ENCODE data around the gene ZXDC.

ZXDC gene

DNA sequence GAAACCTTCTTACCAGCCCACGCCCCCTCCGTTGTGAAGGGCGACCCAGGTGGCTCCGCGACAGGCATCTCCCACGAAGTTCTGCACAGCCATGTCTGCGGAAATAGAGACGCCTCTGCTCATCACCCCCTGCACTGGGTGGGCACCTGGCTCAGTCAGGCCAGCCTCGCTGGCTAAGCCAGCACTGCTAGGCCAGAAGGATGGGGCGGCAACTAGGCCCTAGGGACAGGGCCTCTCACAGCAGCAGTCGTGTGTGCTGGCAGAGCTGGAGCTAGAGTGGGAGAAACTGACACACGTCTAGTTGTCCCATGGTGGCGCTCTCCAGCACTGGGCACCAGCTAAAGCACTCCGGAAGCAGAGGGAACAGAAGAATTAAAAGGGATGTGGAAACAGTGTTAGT, 12.5 kb upstream of the ZXDC start:
- Mint-ChIP-seq H3K4me3 (no peak overlapping the region), H3K27me3 (no peaks in the 10 kb centered on the region), H3K27ac (no peak overlapping the region), H3K9me3 (no peaks in the 10 kb centered on the region), H3K4me1 (ENCODE audit: low read depth) (peaks cover 11% of the 10 kb centered on the region), H3K36me3 (ENCODE audit: low read depth) (no peaks in the 10 kb centered on the region)
- no peak for DNase-seq

DNA sequence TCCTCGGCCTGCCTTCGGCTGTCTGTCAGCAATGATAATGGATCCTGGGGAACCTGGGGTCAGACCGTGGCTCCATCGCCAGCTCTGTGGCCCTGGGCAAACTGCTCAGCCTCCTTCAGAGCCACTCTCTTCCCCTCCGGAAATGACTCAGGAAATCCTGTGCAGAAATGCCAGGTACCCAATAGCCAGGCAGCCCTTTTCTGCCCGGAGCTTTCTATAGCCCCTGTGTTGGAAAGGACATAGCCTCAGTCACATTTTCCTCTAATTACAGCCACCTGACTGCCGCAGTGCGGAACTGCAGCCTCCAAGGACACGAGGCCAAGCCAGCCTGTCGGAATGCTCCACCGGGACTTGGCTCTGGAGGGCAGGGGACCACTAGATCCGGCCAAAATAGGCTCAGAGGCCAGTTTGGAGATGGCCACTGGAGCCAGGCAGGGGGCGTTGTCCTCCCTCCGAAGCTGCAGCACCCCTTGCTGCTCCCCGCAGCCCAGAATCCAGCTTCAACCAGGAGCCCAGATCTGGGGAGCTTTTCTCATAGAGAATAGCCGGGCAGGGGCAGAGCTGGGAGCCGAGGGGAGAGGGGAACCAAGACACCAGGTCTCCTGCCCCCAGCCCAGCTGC, 11.6 kb upstream of the ZXDC start:
- Mint-ChIP-seq H3K36me3 (ENCODE audit: low read depth) (no peaks in the 10 kb centered on the region), H3K27ac (peak overlapping the region; percentile 82), H3K9me3 (no peaks in the 10 kb centered on the region), H3K4me1 (ENCODE audit: low read depth) (peaks cover 11% of the 10 kb centered on the region), H3K4me3 (no peak overlapping the region), H3K27me3 (no peaks in the 10 kb centered on the region)
- DNase-seq = no peak

DNA sequence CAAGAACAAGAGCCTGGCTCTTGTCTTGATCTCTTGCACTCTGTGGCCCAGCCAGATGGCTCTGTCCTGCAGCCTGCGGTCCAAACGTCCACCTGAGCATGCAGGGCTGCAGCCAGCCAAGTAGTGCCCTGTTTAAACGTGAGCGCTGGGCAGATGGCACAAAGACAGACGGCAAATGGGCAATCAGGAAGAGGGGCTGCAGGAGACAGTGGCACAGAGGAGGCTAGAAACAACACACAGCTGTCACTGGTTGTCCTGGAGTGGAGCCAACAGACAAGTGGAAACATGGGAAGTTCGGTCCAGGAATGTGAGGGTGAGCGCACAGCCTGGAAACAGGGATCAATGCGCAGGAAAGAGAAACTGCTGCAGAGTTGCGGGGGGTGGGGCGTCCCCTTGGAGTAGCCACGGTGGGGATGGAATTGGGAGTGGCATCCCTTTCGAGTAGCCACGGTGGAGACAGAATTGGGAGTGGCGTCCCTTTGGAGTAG, 10.7 kb upstream of the ZXDC start:
- Mint-ChIP-seq H3K9me3 (no peaks in the 10 kb centered on the region), H3K4me3 (no peak overlapping the region), H3K36me3 (ENCODE audit: low read depth) (no peaks in the 10 kb centered on the region), H3K27ac (no peak overlapping the region), H3K4me1 (ENCODE audit: low read depth) (peaks cover 11% of the 10 kb centered on the region), H3K27me3 (no peaks in the 10 kb centered on the region)
- no peak for DNase-seq

DNA sequence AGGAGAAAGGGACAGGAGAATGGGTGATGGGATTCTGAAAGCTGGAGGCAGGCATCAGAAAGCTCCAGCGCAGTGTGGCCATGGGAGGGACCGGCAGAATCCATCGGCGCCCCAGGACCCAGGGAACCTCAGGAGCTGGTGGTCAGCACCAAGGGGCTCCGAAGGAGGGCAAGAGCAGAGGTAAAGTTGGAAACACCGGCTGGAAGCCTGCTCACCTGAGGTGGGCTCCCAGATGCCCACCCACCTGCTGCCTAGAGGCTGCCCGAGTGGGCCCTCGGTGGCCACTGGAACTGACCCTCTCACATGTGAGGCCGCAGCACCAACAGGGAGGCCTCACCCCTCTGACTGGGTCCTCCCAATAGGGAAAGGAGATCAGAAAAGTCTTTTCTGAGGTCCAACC, 10.3 kb upstream of the ZXDC start:
- H3K27me3 Mint-ChIP-seq = no peaks in the 10 kb centered on the region
- H3K36me3 Mint-ChIP-seq (ENCODE audit: low read depth) = no peaks in the 10 kb centered on the region
- no peak overlapping the region for H3K27ac Mint-ChIP-seq
- no peak for DNase-seq
- no peaks in the 10 kb centered on the region for H3K9me3 Mint-ChIP-seq
- H3K4me3 Mint-ChIP-seq = no peak overlapping the region
- H3K4me1 Mint-ChIP-seq (ENCODE audit: low read depth) = peaks cover 11% of the 10 kb centered on the region

DNA sequence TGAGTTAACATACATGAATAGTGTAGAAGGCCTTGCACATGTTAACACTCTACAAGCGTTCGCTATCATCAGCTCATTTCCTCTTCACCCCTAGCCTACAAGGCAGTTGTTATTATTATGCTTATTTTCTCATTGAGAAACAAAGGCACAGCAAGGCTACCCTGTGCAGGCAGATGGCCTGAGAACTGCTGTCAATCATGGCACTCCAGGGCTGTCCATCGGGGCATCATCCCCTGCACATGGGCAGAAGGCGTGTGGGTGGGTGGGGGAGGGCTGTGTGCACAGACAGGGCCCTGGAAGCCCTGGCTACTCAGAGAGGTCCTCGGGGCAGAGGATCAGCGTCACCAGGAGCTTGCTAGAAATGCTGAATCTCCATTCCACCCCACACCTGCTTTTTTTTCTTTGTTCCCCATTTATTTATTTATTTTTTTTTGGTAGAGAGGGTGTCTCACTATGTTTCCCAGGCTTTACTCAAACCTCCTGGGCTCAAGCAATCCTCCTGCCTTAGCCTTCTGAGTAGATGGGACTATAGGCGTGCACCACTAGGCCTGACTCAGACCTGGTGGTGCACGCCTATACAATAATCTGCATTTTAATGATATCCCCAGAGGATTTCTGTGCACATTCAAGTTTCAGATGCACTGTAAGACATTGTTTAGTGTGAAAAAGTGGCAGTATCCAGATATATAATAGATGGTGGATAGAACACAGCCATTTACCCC, 9.6 kb upstream of the ZXDC start:
- no peak for DNase-seq
- Mint-ChIP-seq H3K36me3 (ENCODE audit: low read depth) (no peaks in the 10 kb centered on the region), H3K27ac (no peak overlapping the region), H3K9me3 (no peaks in the 10 kb centered on the region), H3K27me3 (no peaks in the 10 kb centered on the region), H3K4me3 (no peak overlapping the region), H3K4me1 (ENCODE audit: low read depth) (peaks cover 11% of the 10 kb centered on the region)

DNA sequence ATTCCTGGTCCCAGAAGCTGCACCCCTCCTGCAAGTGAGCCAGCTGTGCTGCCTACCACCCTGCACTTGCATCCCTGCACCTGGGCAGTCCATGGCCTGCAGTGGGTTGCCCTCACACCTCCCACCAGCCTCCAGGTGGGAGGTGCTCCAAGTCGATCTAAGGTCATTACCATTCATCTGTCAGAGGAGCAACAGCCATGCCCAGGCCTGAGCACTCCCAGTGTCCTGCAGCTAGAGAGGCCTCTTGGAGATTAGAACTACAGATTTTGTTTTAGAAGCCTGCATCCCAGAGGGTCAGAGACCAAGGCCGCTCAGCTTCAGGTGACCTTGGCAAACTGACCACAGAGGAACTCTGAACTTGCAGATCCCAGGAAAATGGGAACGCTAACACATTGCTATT, 9.0 kb upstream of the ZXDC start:
- no peaks in the 10 kb centered on the region for H3K27me3 Mint-ChIP-seq
- H3K4me1 Mint-ChIP-seq (ENCODE audit: low read depth) = peaks cover 11% of the 10 kb centered on the region
- H3K9me3 Mint-ChIP-seq = no peaks in the 10 kb centered on the region
- no peaks in the 10 kb centered on the region for H3K36me3 Mint-ChIP-seq (ENCODE audit: low read depth)
- H3K4me3 Mint-ChIP-seq = no peak overlapping the region
- H3K27ac Mint-ChIP-seq = no peak overlapping the region
- DNase-seq = no peak

DNA sequence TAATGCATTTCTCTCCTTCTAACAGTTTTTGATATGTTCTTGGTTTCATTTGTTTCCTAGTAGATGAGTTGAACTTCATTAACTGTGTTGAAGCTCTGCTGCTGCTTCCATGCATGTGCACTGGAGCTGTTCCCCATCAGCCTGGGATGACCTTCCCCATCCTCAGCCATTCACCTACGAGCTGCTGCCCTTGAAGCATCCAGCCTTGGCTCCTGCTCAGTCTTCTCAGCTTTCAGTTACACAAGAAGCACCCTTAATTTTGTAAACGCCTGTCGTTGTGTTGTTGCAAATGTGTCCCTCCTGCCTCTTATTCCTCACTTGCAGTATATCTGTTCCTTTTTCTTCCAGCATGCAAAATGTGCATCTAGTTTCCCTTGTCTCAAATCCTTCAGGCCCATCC, 8.5 kb upstream of the ZXDC start:
- Mint-ChIP-seq H3K27me3 (no peaks in the 10 kb centered on the region), H3K27ac (no peak overlapping the region), H3K4me1 (ENCODE audit: low read depth) (peaks cover 11% of the 10 kb centered on the region), H3K4me3 (no peak overlapping the region), H3K9me3 (no peaks in the 10 kb centered on the region), H3K36me3 (ENCODE audit: low read depth) (no peaks in the 10 kb centered on the region)
- no peak for DNase-seq

DNA sequence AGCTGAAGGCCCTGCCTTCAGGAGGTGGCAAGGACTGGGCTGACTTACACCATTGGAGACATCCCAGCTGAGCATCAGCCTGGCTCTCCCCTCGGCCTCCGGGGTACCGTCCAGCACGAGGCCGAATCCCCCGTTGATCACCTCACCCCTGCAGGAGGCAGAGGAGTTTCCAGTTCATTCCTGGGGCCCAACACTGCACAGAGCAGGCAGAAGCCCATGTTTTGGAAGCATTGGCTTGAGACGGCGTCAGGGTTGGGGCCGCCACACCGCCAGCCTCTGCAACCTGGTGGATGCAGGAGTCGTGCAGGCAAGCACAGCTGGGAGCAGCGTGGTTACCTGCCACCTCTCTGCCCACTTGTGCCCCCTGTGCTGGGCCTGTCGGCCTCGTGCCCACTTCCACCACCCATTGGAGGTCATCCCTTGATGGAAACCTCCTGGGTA, 7.7 kb upstream of the ZXDC start:
- H3K36me3 Mint-ChIP-seq (ENCODE audit: low read depth) = no peaks in the 10 kb centered on the region
- H3K27ac Mint-ChIP-seq = no peak overlapping the region
- H3K9me3 Mint-ChIP-seq = no peaks in the 10 kb centered on the region
- no peaks in the 10 kb centered on the region for H3K27me3 Mint-ChIP-seq
- peaks cover 11% of the 10 kb centered on the region for H3K4me1 Mint-ChIP-seq (ENCODE audit: low read depth)
- no peak overlapping the region for H3K4me3 Mint-ChIP-seq
- DNase-seq = no peak

DNA sequence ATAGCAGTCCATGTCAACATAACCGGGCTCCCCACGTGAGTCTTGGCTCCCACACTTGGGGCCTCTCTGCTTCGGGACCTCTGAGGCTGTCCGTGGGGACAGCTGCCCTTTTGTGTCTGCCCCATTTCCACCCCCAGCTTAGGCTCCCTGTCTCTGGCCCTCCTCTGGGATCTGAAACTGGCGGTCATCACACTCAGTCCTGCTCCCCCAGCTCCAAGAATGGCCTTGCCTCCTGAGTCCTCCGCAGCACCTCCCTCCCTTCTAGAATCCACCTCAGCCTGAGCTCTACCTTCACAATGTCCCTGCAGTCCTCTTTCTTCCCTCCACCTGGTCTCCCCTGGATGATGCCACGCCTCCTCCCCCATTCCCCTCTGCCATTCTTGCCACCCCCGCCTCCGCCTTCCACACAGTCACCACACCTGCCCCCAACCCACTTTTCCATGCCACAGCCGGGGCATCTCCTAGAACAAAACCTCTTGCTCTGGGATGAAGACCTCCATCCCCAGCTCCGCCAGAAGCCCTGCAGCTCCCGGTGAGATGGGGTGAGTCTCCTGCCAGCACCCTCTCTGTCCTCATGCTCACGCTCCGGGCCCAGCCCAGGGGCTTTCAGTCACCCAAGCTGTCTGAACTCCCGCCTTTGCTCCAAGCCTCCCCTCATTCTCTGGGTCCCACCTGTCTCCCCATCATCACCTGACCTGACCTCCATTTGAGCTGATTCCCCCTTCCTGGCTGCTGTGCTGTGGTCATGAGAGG, 7.0 kb upstream of the ZXDC start:
- H3K27ac Mint-ChIP-seq = no peak overlapping the region
- no peak overlapping the region for H3K4me3 Mint-ChIP-seq
- H3K4me1 Mint-ChIP-seq (ENCODE audit: low read depth) = peaks cover 11% of the 10 kb centered on the region
- H3K36me3 Mint-ChIP-seq (ENCODE audit: low read depth) = no peaks in the 10 kb centered on the region
- H3K27me3 Mint-ChIP-seq = no peaks in the 10 kb centered on the region
- H3K9me3 Mint-ChIP-seq = no peaks in the 10 kb centered on the region
- no peak for DNase-seq

DNA sequence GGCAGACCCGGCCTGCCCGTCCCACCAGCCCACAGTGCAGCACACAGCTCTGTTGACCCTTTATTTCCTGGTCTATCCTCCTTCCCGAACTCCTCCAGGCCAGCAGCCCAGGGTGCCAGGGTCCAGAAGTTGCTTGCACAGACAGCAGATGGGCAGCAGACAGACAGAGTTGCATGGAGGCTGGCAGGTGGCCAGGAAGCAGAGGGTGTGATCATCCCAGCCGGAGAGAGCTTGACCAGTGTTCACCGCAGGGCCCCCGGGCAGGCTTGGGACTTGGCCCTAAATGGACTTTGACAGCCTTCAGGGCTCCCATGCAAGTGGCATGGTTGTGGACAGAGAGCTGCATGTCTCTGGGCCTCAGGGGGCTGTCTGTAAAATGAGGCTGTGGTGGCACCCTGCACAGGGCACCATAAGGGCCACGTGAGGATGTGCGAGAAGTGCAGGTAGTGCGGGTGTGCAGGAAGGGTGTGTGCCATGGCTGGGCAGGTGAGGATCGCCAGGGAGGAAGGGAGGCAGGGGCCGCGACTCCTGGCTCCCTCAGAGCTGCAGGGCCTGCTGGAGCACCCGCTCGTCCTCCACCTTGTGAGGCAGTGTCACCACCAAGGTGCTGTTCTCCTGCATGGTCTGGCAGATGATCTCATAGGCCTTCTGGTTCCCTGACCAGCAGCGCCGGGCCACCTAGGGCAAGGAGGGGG, 6.3 kb upstream of the ZXDC start:
- no peak overlapping the region for H3K27ac Mint-ChIP-seq
- no peaks in the 10 kb centered on the region for H3K9me3 Mint-ChIP-seq
- no peak overlapping the region for H3K4me3 Mint-ChIP-seq
- H3K27me3 Mint-ChIP-seq = no peaks in the 10 kb centered on the region
- H3K4me1 Mint-ChIP-seq (ENCODE audit: low read depth) = peaks cover 9% of the 10 kb centered on the region
- H3K36me3 Mint-ChIP-seq (ENCODE audit: low read depth) = no peaks in the 10 kb centered on the region
- DNase-seq = no peak

DNA sequence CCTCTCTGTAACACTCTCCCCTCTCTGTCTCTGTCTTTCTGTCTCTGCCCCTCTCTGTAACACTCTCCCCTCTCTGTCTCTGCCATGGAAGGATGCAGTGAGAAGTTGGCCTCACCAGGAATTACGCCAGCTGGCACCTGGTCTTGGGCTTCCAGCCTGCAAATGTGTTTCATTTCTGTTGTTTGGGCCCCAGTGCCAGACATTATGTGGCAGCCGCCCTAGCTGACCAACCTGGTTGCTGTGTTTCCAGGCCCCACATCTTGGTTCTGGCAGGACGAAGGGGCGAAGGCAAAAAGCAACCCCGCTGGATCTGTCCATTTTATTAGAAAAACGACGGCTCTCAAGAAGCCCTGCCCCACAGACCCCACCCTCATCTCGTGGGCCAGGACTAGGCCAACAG, 5.2 kb upstream of the ZXDC start:
- DNase-seq = no peak
- no peaks in the 10 kb centered on the region for H3K9me3 Mint-ChIP-seq
- no peak overlapping the region for H3K27ac Mint-ChIP-seq
- H3K4me1 Mint-ChIP-seq (ENCODE audit: low read depth) = peaks cover 8% of the 10 kb centered on the region
- no peak overlapping the region for H3K4me3 Mint-ChIP-seq
- H3K36me3 Mint-ChIP-seq (ENCODE audit: low read depth) = no peaks in the 10 kb centered on the region
- no peaks in the 10 kb centered on the region for H3K27me3 Mint-ChIP-seq

DNA sequence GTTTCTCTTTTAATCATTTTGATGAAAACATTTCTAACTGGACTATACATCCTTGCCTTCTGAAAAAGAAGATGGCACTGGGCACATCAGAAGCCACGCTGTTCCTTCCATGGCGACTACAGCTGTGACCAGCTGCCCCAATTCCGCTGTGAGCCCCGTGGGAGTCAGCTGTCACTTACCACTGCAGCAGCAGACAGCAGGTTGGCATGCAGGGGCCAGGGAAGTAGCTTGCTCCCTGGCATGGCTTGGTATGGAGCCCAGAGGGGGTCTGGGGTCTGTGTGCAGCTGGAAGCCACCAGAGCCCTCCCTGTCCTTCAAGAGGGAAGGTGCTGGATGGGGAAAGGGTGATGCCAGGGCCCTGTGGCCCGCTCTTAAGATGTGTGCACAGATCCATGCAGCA, 4.5 kb upstream of the ZXDC start:
- Mint-ChIP-seq H3K36me3 (ENCODE audit: low read depth) (no peaks in the 10 kb centered on the region), H3K27me3 (no peaks in the 10 kb centered on the region), H3K9me3 (no peaks in the 10 kb centered on the region), H3K4me1 (ENCODE audit: low read depth) (peaks cover 8% of the 10 kb centered on the region), H3K4me3 (no peak overlapping the region), H3K27ac (no peak overlapping the region)
- DNase-seq = no peak

DNA sequence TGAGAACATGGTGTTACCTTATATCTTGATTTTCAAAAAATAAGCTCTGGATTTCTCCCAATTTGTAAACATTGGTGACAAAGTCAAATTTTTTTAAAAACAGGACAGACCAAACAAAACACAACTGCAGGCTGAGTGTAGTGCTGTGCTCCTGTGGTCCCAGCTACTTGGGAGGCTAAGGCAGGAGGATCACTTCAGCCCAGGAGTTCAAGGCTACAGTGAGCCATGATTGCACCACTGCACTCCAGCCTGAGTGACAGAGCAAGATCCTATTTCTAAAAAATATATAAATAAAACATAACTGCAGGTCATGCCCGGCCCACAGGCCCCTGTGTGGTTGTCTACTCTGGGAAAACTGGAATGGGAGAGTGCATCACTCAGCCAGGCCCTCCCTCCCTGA, 4.0 kb upstream of the ZXDC start:
- Mint-ChIP-seq H3K36me3 (ENCODE audit: low read depth) (peaks cover 1% of the 10 kb centered on the region), H3K9me3 (no peaks in the 10 kb centered on the region), H3K27ac (no peak overlapping the region), H3K4me3 (no peak overlapping the region), H3K27me3 (no peaks in the 10 kb centered on the region), H3K4me1 (ENCODE audit: low read depth) (peaks cover 8% of the 10 kb centered on the region)
- DNase-seq = no peak

DNA sequence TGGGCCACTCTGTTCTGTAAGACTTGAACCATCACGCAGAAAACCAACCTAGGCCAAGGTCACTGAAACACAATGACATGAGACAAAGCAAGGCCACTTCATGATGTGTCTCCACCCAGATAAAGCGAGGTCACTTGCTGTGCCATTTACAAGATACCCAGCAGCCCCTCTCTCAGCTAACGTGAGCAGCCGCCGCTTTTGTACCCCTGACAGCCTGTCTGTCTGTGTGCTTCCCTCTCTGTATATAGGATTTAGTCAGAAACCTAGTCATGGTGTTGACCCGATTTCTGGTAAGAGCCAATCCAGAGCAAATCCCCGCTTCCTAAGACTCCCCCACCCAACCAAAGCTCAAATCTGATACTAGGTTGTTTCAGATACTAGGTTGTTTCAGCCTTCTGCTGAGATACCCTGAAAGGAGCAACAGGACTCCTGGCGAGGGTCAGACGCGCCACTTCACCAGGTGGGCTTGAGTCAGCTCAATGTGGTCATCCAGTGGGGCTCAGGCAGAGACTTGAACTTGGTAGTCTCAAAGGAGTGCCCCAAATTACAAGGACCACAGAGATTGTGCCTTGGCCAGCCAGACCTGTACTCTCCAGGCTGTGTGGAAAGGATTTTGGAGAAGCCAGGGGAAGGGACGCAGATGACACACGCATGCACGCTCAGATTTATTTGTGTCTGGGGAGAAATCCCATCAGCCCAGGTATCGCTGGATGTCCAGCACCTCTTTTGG, 3.1 kb upstream of the ZXDC start:
- no peak overlapping the region for H3K27ac Mint-ChIP-seq
- no peaks in the 10 kb centered on the region for H3K9me3 Mint-ChIP-seq
- H3K4me1 Mint-ChIP-seq (ENCODE audit: low read depth) = peaks cover 15% of the 10 kb centered on the region
- H3K4me3 Mint-ChIP-seq = no peak overlapping the region
- H3K27me3 Mint-ChIP-seq = no peaks in the 10 kb centered on the region
- peaks cover 9% of the 10 kb centered on the region for H3K36me3 Mint-ChIP-seq (ENCODE audit: low read depth)
- DNase-seq = no peak
